GM12878 (cell line): Measurements from ENCODE around the gene PROX1. TPM values are rescaled to one million over a fixed set of nuclear protein-coding genes. Genes with fewer than 3 reads are reported as not detected.

ENCODE experiments used
- ATAC-seq: fragments of 200-7000 bp; cut with Tn5 transposase; 3 replicates; pipeline ENCODE4 v1.9.1; 2020; ENCODE audit warnings: mild to moderate bottlenecking, moderate library complexity
- BruUV-seq: library from RNA; stranded (reverse); fragments of 400-500 nt; replicated peaks from 2 replicates; lab custom pipeline; 2021; lab: Mats Ljungman, UMichigan
- CTCF ChIA-PET: fragments of 300-600 bp; sonication (Branson Sonifier 250); formaldehyde crosslinking; extraction: SDS; loops from one replicate; lab custom pipeline; 2021; ENCODE audit warnings: inconsistent platforms; lab: Yijun Ruan, JAX
- POLR2A ChIA-PET: fragments of 350-600 bp; formaldehyde crosslinking; extraction: SDS; loops from one replicate; lab custom pipeline; 2021; ENCODE audit warnings: inconsistent platforms; lab: Charles Lee
- RAD21 ChIA-PET: fragments of 300-600 bp; sonication (Branson Sonifier 250); formaldehyde crosslinking; loops from one replicate; lab custom pipeline; 2023; ENCODE audit warnings: antibody characterized with exemption; ENCODE audit not compliant: unreplicated experiment; lab: Charles Lee
- SMC1A ChIA-PET: fragments of 300-600 bp; sonication (Branson Sonifier 250); formaldehyde crosslinking; loops from one replicate; lab custom pipeline; 2023; ENCODE audit not compliant: unreplicated experiment, uncharacterized antibody; lab: Charles Lee
- DNase-seq: peaks from one replicate; pipeline ENCODE4 v3.0.0-alpha.2; 2011; ENCODE audit warnings: low read depth, low spot score
- FAIRE-seq: peaks from 3 replicates; lab custom pipeline; 2011; peaks lifted over from hg19 to GRCh38; lab: Jason Lieb, UNC
- H2AFZ ChIP-seq: 2 replicates; pipeline ENCODE4 v1.6.0; 2011; ENCODE audit warnings: low read depth, low read length, control low read depth; ENCODE audit not compliant: control insufficient read depth
- H3K27ac ChIP-seq: 2 replicates; pipeline ENCODE4 v1.5.1; 2011; ENCODE audit warnings: control low read depth; ENCODE audit not compliant: control insufficient read depth, insufficient read depth
- H3K27me3 ChIP-seq, 2 experiments: replicated peaks in 1 of 2; 2 replicates each; pipeline versions ENCODE4 v1.6.0 to v1.6.1; 2011; ENCODE audit warnings: low read length in 1 of 2; ENCODE audit not compliant: control insufficient read depth in 2 of 2, insufficient read depth in 2 of 2
- H3K36me3 ChIP-seq, 2 experiments: 2 replicates each; pipeline ENCODE4 v1.5.1; 2011; ENCODE audit warnings: low read length in 1 of 2; ENCODE audit not compliant: control insufficient read depth in 2 of 2, insufficient read depth in 2 of 2
- H3K4me1 ChIP-seq: 2 replicates; pipeline ENCODE4 v1.6.1; 2011; ENCODE audit warnings: mild to moderate bottlenecking, low read length, moderate library complexity, mixed read lengths; ENCODE audit not compliant: control insufficient read depth, insufficient read depth
- H3K4me2 ChIP-seq: 2 replicates; pipeline ENCODE4 v1.6.0; 2011; ENCODE audit warnings: control low read depth; ENCODE audit not compliant: control insufficient read depth, insufficient read depth
- H3K4me3 ChIP-seq: fragments of 200-600 bp; sonication (generic); 2 replicates; pipeline ENCODE4 v1.5.1; 2016
- H3K79me2 ChIP-seq: 2 replicates; pipeline ENCODE4 v1.6.0; 2011; ENCODE audit warnings: low read length; ENCODE audit not compliant: control insufficient read depth, insufficient read depth
- H3K9ac ChIP-seq: 2 replicates; pipeline ENCODE4 v1.8.0; 2011; ENCODE audit warnings: low read length, control low read depth, mixed read lengths; ENCODE audit not compliant: control insufficient read depth, insufficient read depth
- H3K9me3 ChIP-seq: replicated peaks from 3 replicates; pipeline ENCODE4 v1.5.1; 2011; ENCODE audit warnings: mild to moderate bottlenecking, low read length; ENCODE audit not compliant: control insufficient read depth, insufficient read depth
- H4K20me1 ChIP-seq: 2 replicates; pipeline ENCODE4 v1.6.0; 2011; ENCODE audit not compliant: control insufficient read depth, insufficient read depth
- BCLAF1 ChIP-seq: fragments of 450-650 bp; IDR thresholded peaks from 2 replicates; pipeline ENCODE4 v1.6.1; 2017; ENCODE audit warnings: antibody characterized with exemption, mild to moderate bottlenecking, moderate library complexity
- CEBPB ChIP-seq, 2 experiments: fragments of 150-350 bp in 1 of 2; IDR thresholded peaks; 2 replicates each; pipeline ENCODE4 v1.6.1; 2012 to 2014; ENCODE audit warnings: low read depth in 2 of 2, low read length in 2 of 2, borderline replicate concordance in 1 of 2, inconsistent platforms in 1 of 2
- CREB1 ChIP-seq: IDR thresholded peaks from 2 replicates; pipeline ENCODE4 v1.6.1; 2012; ENCODE audit warnings: low read depth, mild to moderate bottlenecking, inconsistent platforms
- HCFC1 ChIP-seq: fragments of 150-350 bp; IDR thresholded peaks from 2 replicates; pipeline ENCODE4 v1.6.1; 2014; ENCODE audit warnings: low read length
- MEF2B ChIP-seq: fragments of 450-650 bp; IDR thresholded peaks from 2 replicates; pipeline ENCODE4 v1.6.1; 2018; ENCODE audit warnings: mild to moderate bottlenecking, moderate library complexity; ENCODE audit not compliant: partially characterized antibody, poor library complexity, severe bottlenecking
- MYC ChIP-seq: IDR thresholded peaks from 2 replicates; pipeline ENCODE4 v1.6.1; 2011; ENCODE audit warnings: mild to moderate bottlenecking, low read length, moderate library complexity, inconsistent platforms; ENCODE audit not compliant: insufficient read depth, insufficient replicate concordance, insufficient read length, severe bottlenecking
- NR2C1 ChIP-seq: fragments of 450-650 bp; IDR thresholded peaks from 2 replicates; pipeline ENCODE4 v1.6.1; 2017; ENCODE audit warnings: antibody characterized with exemption, mild to moderate bottlenecking, moderate library complexity
- TCF12 ChIP-seq: IDR thresholded peaks from 2 replicates; pipeline ENCODE4 v1.6.1; 2011; ENCODE audit warnings: low read depth, mild to moderate bottlenecking, low read length
- ZBTB11 ChIP-seq: fragments of 450-650 bp; formaldehyde crosslinking; IDR thresholded peaks from 2 replicates; pipeline ENCODE4 v1.5.0; 2022; ENCODE audit warnings: mild to moderate bottlenecking, missing genetic modification characterization
- ZSCAN29 ChIP-seq: fragments of 450-650 bp; IDR thresholded peaks from 2 replicates; pipeline ENCODE4 v1.6.1; 2017; ENCODE audit warnings: mild to moderate bottlenecking, moderate library complexity
- WGBS: methylation state at CpG from one replicate; pipeline ENCODE4 v1.1.6; 2016; ENCODE audit warnings: low lambda C conversion rate; ENCODE audit not compliant: insufficient replicate concordance, insufficient coverage; ENCODE audit errors: missing lambda C conversion rate; 5-methylcytosine and 5-hydroxymethylcytosine counted together
- in situ Hi-C: fragments of 300-500 bp; cut with MboI; formaldehyde crosslinking; loops from 9 replicates; pipeline ENCODE4 v1.14.3; 2018; ENCODE audit warnings: mixed read lengths
- intact Hi-C: fragments of 100-400 bp; cut with micrococcal nuclease; formaldehyde crosslinking; loops from one replicate; pipeline ENCODE4 v1.14.2; 2022; ENCODE audit not compliant: unreplicated experiment
- polyA plus RNA-seq, 11 experiments: library from polyadenylated mRNA; depleted of rRNA in 4 of 11; unstranded in 6 of 11; stranded (reverse) in 5 of 11; fragments of >200 nt; fragmentation: Nextera tagmentation in 4 of 11; fragmentation: Illumina TruSeq in 1 of 11; extraction: Ambion mirVana in 4 of 11; extraction: Trizol in 1 of 11; gene quantifications; 1 replicate in 1 of 11; 2 replicates in 10 of 11; pipeline versions ENCODE4 v1.2.1 to v1.2.3, GENCODE V29; 2011 to 2016; ENCODE audit warnings: inconsistent platforms in 2 of 11, missing spikeins in 2 of 11, low read depth in 1 of 11
- total RNA-seq, 4 experiments: library from RNA; depleted of rRNA in 3 of 4; stranded (reverse); fragments of >200 nt in 3 of 4; fragmentation: Illumina TruSeq in 1 of 4; extraction: Trizol in 1 of 4; gene quantifications; 2 replicates each; pipeline versions ENCODE4 v1.2.1 to v1.2.3, GENCODE V29; 2013 to 2021
- TF ChIP-seq, protein P1 (sequence below): fragments of 450-650 bp; IDR thresholded peaks from 2 replicates; pipeline ENCODE4 v1.6.1; 2016; ENCODE audit warnings: mild to moderate bottlenecking

The PROX1 gene
- total and polyA plus RNA-seq, 10 of the 15 experiments (the other 5 are each of a cell fraction or from before 2014, with no cell fraction given), result under 0.01 to 0.44 (median 0.03) TPM; not detected in 4

DNA sequence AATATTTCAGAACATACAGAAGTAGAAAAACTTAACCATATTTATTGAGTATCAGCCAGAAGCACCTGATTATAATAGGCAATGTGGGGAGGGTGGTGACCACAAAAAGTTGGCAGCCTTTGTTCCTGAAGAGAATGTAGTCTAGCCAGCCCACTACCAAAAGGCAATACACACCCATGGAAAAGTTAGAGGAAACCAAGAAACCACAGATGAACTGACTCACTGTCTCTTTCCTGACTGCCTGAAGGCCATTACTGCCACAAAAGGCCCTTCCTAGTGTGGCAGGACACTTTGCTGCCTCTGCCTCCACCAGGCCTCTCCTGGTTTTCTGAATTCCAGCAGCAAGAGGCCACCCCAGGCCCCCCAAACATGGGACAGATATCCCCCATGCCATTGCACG is 14.6 kb upstream of the PROX1 start (continued):
- TF ChIP-seq BCLAF1 (no peak), MEF2B (no peak)
- TF ChIP-seq, protein P1, sequence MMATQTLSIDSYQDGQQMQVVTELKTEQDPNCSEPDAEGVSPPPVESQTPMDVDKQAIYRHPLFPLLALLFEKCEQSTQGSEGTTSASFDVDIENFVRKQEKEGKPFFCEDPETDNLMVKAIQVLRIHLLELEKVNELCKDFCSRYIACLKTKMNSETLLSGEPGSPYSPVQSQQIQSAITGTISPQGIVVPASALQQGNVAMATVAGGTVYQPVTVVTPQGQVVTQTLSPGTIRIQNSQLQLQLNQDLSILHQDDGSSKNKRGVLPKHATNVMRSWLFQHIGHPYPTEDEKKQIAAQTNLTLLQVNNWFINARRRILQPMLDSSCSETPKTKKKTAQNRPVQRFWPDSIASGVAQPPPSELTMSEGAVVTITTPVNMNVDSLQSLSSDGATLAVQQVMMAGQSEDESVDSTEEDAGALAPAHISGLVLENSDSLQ, result no peak

DNA sequence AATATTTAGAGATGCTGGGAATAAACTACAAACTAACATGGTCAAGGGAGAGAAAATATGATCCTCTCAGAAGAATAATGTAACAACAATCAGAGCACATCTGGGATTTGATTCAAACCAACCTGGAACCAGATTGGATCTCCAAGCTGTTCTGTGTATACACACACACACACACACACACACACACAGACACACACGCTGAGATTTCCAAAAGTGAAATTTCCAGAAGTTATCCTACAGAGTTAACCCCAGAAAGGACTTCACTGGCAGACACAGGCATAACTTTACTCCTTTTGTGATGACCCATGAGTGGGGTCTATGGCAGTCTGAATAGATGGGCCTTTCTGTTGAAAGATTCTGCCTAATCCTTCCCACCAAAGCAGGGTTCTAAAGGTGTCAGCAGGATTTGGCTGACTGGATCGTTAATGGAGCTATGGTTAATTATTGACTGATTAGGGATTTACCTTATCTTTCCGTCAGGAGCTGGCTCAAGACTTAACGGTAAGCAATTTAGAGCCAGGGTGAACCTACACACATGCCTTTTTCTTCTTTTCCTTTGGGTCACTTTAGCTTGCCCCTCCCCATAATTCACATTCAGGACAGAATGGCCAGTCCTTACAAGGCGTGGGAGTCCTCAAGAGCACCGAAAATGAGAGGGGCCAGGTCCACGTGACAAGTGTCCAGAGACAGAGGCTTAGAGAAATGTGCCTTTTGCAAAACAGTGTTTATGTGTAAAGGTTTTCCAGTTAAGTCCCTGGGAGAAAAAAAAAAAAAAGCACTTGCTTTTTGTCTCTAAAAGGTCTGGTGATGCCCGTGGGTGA is 10.9 kb upstream of the PROX1 start:
- H2AFZ ChIP-seq, result no peak overlapping the region
- H4K20me1 ChIP-seq, result no peaks in the 10 kb centered on the region
- no peak overlapping the region for H3K4me2 ChIP-seq
- H3K4me1 ChIP-seq, result no peaks in the 10 kb centered on the region
- RAD21 ChIA-PET, result no interaction called here
- no peak for FAIRE-seq
- DNase-seq, result no peak
- in situ Hi-C loops, result no loop called here
- intact Hi-C loops, result no loop called here
- H3K79me2 ChIP-seq, result no peaks in the 10 kb centered on the region
- H3K9me3 ChIP-seq, result no peaks in the 10 kb centered on the region
- CTCF ChIA-PET, result no interaction called here
- no peak for ATAC-seq
- no TSS peak for BruUV-seq
- WGBS, result 20% methylated on average over 8 of the region's 8 CpGs
- no peak overlapping the region for H3K27ac ChIP-seq
- POLR2A ChIA-PET, result no interaction called here
- no peak overlapping the region for H3K4me3 ChIP-seq
- H3K27me3 ChIP-seq, result peaks cover 2 to 4% of the 10 kb centered on the region in 2 experiments
- SMC1A ChIA-PET, result no interaction called here
- no peaks in the 10 kb centered on the region for H3K36me3 ChIP-seq
- no peak overlapping the region for H3K9ac ChIP-seq
- TF ChIP-seq HCFC1 (no peak), ZBTB11 (CRISPR knock-in tag) (no peak), MYC (no peak), ZSCAN29 (no peak), TCF12 (no peak), NR2C1 (no peak), CEBPB (IDR thresholded peaks at IDR 0.05; ENCODE audit: borderline replicate concordance in 1 of 2, low read depth in 2 of 2, low read length in 2 of 2) (no peak), CREB1 (no peak)
